NCI-H2171 treated with DMSO at 0.1 percent for 48 hours (cell line): ENCODE data around the gene RAD18.

Experiments
- DNase-seq: peaks from one replicate; lab custom pipeline; 2025; lab: John Stamatoyannopoulos, UW

RAD18 gene

GRCh38 chr3:8985411-8985831, 22.1 kb upstream of the RAD18 start:
- DNase-seq: no peak

- no peak for DNase-seq
Measured at GRCh38 chr3:8984526-8984925, 21.3 kb upstream of the RAD18 start.

- no peak for DNase-seq
Measured at GRCh38 chr3:8984081-8984480, 20.8 kb upstream of the RAD18 start.

GRCh38 chr3:8983591-8983990, 20.3 kb upstream of the RAD18 start:
- no peak for DNase-seq

- no peak for DNase-seq
Measured at GRCh38 chr3:8983026-8983425, 19.8 kb upstream of the RAD18 start.

GRCh38 chr3:8982509-8982908, 19.2 kb upstream of the RAD18 start:
- peak; percentile 81 for DNase-seq

GRCh38 chr3:8981700-8982099, 18.4 kb upstream of the RAD18 start:
- DNase-seq: no peak

GRCh38 chr3:8981296-8981695, 18.0 kb upstream of the RAD18 start:
- DNase-seq: no peak

GRCh38 chr3:8980756-8981257, 17.5 kb upstream of the RAD18 start:
- DNase-seq: no peak

- DNase-seq: no peak
Measured at GRCh38 chr3:8979262-8979661, 16.0 kb upstream of the RAD18 start.

- no peak for DNase-seq
Measured at GRCh38 chr3:8978551-8978950, 15.3 kb upstream of the RAD18 start.

GRCh38 chr3:8976540-8977182, 13.4 kb upstream of the RAD18 start:
- DNase-seq: no peak

- no peak for DNase-seq
Measured at GRCh38 chr3:8975081-8976020, 12.1 kb upstream of the RAD18 start.

- no peak for DNase-seq
Measured at GRCh38 chr3:8974458-8974857, 11.2 kb upstream of the RAD18 start.

- DNase-seq: no peak
Measured at GRCh38 chr3:8972639-8973038, 9.4 kb upstream of the RAD18 start.

- DNase-seq: peak; percentile 45
Measured at GRCh38 chr3:8970971-8971589, 7.8 kb upstream of the RAD18 start.

- no peak for DNase-seq
Measured at GRCh38 chr3:8969241-8969640, 6.0 kb upstream of the RAD18 start.

GRCh38 chr3:8968375-8968882, 5.2 kb upstream of the RAD18 start:
- peak; percentile 90 for DNase-seq

- DNase-seq: no peak
Measured at GRCh38 chr3:8967553-8967952, 4.3 kb upstream of the RAD18 start.

- no peak for DNase-seq
Measured at GRCh38 chr3:8966820-8967348, 3.6 kb upstream of the RAD18 start.

- DNase-seq: no peak
Measured at GRCh38 chr3:8966150-8966819, 3.0 kb upstream of the RAD18 start.
